GM21381 (cell line): ENCODE measurements around the gene ERC1.

ENCODE experiments used
- ATAC-seq: cut with Tn5 transposase; IDR thresholded peaks from one replicate; pipeline ENCODE4 v1.9.1; 2021; ENCODE audit warnings: mild to moderate bottlenecking, moderate library complexity; ENCODE audit not compliant: unreplicated experiment

Gene ERC1

GRCh38 chr12:1281683-1282366 lies 290.8 kb downstream of the ERC1 start:
- no peak for ATAC-seq

DNA sequence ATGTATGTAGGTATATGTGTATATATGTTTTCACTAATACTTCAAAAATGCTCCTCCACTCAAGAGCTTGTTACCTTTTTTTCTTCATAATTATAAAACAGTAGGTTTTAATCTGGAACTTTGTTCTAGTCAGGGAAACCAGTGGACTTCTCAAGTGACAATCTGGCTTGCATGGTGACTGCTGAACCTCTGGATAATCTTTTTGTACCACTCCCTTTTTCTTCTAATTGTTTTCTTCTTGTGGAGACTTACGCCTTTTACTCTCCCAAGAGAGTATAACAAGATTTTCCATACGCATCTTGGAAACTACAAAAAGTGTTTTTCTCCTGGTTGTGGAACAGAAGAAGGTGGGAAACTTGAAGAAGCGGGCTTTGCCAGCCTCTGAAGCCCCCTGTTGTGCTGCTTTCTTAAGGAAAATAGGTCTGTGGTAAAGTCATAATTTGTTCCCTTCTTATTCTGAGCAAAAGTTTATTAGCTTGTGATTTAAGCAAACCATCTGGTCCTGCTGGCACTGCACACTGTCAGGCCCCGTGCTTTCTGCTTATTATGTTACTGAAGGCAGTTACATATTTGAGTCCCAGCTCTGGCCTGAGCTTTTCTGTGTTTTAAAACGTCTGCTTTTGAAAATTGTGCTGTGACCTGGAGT lies 291.8 kb downstream of the ERC1 start:
- no peak for ATAC-seq

DNA sequence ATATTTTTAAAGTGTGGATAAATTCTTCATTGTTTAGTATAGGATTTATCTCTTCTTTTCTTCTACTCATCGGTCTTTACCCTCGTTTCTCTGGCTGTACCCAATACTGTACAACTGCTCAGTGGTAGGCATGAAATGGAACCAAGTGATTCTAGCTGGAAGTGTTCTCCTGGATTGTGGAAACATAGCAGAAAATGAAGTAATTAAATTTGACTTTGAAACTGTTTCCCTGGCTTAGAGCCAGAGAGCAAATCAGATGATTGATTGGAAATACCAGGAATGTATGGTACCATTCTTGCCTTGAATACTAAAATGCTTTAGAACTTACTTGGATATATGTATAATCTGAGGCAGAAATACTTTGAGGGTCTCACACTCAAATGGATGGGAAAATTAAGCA lies 292.3 kb downstream of the ERC1 start:
- ATAC-seq = no peak

DNA sequence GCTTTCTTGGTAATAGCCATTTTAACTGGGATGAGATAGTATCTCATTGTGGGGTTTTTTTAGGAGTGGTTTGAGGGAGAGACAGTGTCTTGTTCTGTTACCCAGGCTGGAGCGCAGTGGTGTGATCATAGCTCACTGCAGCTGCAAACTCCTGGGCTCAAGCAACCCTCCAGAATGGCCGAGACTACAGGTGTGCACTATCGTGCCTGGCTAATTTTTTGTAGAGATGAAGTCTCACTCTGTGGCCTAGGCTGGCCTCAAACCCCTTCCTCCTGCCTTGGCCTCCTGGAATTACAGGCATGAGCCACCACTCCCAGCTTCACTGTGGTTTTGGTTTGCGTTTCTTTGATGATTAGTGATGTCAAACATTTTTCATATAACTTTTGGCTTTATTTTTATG lies 293.6 kb downstream of the ERC1 start:
- no peak for ATAC-seq

- no peak for ATAC-seq
Observed at GRCh38 chr12:1287446-1287975, 296.5 kb downstream of the ERC1 start.

- ATAC-seq = no peak
Observed at GRCh38 chr12:1288333-1288732, 297.3 kb downstream of the ERC1 start.

GRCh38 chr12:1289371-1290155 lies 298.5 kb downstream of the ERC1 start:
- no peak for ATAC-seq

GRCh38 chr12:1290716-1291115 lies 299.7 kb downstream of the ERC1 start:
- ATAC-seq = no peak

- no peak for ATAC-seq
Observed at GRCh38 chr12:1291601-1292332, 300.7 kb downstream of the ERC1 start.

DNA sequence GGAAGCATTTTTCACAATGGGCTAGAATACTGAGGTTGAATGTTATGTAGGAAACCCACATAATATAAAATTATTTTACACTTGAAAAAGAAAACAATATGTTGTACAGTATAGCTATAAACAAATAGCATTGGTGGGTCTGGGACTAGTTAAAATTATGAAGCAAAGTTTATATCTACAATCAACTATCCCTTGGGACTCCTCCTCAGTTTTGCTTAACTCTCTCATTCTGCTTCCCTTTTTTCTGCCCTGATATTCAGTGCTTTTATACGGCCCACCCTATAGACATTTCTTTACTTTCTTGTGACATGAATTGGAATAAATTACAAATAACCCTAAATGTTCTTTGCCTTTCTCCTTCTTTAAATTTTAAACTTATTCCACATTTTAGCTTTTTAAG lies 302.9 kb downstream of the ERC1 start:
- no peak for ATAC-seq

DNA sequence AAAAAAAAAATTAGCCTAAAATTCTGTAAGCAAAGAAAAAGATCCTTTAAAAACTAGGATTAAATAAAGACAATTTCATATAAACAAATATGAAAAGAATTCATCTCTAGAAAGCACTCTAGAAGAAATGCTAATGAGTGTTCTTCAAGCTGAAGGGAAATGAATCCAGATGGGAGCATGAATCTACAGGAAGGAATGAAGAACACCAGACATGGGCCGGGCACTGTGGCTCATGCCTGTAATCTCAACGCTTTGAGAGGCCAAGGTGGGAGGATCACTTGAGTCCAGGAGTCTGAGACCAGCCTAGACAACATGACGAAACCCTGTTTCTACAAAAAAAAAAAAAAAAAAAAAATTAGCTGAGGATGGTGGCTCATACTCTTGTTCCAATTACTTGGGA lies 306.2 kb downstream of the ERC1 start:
- no peak for ATAC-seq

DNA sequence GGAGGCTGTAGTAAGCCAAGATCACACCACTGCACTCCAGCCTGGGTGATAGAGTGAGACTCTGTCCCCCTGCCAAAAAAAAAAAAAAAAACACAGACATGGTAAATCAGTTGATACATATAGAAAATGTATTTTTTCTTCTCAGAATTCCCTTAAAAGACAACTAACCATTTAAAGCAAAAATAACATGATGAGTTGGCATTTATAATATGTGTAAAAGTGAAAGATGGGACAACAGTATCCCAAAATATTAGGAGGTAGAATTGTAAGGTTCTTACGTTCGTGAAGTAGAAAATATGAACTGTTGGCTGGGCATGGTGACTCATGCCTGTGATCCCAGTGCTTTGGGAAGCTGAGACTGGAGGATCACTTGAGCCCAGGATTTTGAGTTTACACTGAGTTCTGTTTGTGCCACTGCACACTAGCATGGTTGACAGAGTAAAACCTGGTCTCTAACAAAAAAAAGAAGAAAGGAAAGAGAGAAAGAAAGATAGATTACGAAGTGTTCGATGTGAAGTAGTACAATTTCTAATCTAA lies 306.7 kb downstream of the ERC1 start:
- no peak for ATAC-seq

DNA sequence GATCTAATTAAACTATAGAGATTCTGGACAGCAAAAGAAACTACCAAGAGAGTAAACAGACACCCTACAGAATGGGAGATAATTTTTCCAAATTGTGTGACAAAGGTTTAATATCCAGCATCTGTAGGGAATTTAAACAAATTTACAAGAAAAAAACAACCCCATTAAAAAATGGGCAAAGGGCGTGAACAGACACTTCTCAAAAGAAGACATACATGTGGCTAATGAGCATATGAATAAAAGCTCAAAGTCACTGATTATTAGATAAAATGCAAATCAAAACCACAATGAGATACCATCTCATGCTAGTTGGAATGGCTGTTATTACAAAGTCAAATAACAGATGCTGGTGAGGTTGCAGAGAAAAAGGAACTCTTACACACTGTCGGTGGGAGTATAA lies 309.4 kb downstream of the ERC1 start:
- ATAC-seq = no peak

- no peak for ATAC-seq
Observed at GRCh38 chr12:1302201-1302870, 311.3 kb downstream of the ERC1 start.

GRCh38 chr12:1305063-1305434 lies 314.0 kb downstream of the ERC1 start:
- no peak for ATAC-seq

GRCh38 chr12:1305791-1306500 lies 314.9 kb downstream of the ERC1 start:
- no peak for ATAC-seq

- no peak for ATAC-seq
Observed at GRCh38 chr12:1306817-1307216, 315.8 kb downstream of the ERC1 start.

DNA sequence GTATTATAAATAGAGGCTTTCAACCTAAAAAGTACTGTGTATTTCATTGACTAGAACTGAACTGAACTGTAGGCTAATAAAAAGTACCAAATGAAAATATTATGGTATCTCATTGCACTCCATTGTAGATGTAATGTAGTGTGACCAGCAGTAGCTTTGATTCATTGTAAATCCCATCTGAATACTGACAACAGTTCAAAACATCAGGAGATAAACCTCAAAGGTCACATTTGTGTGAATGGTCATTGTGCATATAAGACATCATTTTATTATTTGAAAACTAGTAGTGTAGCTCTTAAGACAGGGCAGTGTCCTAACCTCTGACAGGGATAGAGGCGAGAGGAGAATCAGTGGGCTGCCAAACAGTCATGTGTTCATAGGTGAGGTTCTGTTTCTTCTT lies 316.8 kb downstream of the ERC1 start:
- ATAC-seq = no peak

DNA sequence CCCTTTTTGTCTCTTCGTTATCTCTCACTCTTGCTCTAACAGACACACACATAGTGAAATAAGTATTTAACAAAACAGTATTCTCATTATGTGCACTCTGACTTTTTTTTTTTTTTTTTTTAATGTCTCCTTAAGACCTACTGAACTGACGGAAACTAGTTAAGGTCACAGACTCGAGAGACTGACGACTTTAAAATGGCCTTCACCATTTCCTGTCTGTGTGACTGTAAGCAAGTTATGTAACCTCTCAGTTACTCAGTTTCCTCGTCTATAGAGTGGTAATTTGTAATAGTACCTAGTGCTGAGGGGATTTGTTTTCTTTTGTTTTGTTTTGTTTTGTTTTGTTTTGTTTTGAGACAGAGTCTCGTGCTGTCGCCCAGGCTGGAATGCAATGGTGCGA lies 318.6 kb downstream of the ERC1 start:
- ATAC-seq = no peak

DNA sequence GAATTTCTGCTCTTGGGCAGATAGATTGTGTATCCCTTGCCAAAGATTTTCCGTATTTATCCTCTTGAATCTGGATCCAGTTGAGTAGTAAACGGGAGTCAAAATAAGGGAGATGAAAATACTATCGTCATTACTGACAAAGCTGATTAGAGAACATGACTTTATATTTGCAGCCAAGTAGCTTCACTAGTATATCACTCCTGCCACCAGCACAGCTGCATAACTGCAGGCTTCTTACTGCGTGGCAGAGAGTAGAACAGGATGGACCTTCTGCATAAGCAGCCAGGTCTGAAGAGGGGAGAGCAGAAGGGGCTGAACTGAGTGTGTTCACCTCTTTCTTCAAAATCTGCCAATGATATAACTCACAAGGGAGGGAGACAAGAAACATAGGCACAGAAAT lies 319.6 kb downstream of the ERC1 start:
- ATAC-seq = no peak
